HG02588 (cell line): ENCODE results near the gene PCK2.

ENCODE experiments used
- ATAC-seq: cut with Tn5 transposase; IDR thresholded peaks from one replicate; pipeline ENCODE4 v1.9.1; 2021; ENCODE audit warnings: mild to moderate bottlenecking, moderate library complexity; ENCODE audit not compliant: unreplicated experiment

The PCK2 gene

DNA sequence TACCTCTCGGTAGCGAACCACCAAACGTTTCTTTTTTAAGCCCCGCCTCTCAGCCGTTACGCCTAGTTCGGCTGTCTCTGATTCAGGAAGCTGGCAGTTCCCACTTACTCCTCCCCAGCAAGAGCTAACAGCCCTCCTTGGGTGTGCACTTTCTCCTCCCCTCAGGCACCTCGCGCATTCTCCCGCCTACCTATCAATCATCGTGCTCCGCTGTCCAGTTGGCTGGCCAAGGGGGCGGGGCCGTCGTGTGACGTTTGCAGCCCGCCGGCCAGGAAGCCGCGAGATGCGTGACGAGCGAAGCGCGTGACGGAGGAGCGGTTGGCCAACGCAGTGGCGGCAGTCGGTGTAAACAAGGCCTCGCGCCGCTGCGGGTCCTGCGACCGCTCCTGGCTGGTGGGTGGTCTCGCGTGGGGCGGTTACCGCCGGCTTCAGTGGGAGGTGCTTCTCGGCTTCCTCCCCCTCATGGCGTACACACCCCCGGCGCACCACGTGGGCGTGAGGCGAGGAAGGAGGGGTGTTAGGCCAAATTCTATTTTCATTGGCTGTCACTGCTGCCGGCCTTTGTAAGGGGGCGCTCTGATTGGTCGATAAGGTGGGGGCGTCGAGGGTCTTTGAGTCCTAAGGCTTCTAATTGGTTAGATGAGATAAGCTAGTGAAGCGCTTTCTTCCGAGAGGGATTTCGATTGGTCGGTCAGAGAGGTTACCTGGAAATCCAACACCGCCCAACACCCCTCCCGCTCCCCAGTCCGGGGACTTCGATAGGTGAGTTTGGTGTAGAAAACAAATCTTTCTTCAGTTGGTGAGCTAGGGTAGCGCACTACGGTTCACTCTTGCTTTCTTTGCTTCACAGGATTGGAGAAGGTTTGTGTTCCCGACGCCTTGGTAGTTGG lies 20.7 kb downstream of the PCK2 start, which contains the start of the genes DCAF11 and NRL:
Gene DCAF11 (plus strand): TSS at position 246 of the 890 bp plus-strand sequence. CDS start 818 bp downstream, outside the sequence.
Gene NRL (minus strand): TSS at position 418 of the 890 bp plus-strand sequence. CDS start 32,101 bp downstream, outside the sequence.
- peak; percentile 76 for ATAC-seq

GRCh38 chr14:24115422-24116127 lies 21.5 kb downstream of the PCK2 start:
- ATAC-seq, result no peak

- ATAC-seq, result no peak
These were observed 22.2 kb downstream of the PCK2 start for GRCh38 chr14:24116128-24116814.

GRCh38 chr14:24117179-24117578 lies 23.1 kb downstream of the PCK2 start:
- no peak for ATAC-seq

- ATAC-seq, result no peak
These were observed 25.6 kb downstream of the PCK2 start for GRCh38 chr14:24119691-24120090.

DNA sequence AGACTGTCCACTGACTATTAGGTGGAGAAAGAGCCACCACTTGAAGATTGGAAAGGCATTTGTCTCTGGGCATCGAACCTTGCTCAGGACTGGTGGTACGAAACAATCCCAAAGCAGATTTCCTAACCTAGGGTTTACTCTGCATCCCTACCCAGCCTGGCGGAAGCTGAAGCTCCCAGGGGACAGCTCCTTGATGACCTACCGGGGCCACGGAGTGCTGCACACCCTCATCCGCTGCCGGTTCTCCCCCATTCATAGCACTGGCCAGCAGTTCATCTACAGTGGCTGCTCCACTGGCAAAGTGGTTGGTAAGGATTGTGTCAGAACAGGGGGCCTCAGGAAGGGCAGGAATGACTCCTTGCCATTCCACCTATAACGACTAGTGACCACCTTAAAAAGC lies 27.1 kb downstream of the PCK2 start:
- ATAC-seq, result no peak

DNA sequence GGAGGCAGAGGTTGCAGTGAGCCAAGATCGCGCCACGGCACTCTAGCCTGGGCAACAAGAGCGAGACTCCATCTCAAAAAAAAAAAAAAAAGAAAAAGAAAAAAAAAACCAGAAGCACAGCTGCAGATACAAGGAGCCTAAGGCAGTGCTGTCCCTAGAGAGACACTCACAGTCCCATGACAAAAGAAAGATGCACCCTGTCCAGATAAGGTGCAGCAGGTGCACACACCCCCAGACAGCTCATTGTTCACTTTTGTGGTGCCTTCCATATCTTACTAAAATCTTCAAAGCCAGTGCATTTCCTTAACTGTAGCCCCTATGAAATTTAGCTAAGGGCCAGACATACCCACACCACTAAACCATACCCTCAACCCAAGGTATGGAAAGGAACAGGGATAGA lies 28.3 kb downstream of the PCK2 start:
- no peak for ATAC-seq

DNA sequence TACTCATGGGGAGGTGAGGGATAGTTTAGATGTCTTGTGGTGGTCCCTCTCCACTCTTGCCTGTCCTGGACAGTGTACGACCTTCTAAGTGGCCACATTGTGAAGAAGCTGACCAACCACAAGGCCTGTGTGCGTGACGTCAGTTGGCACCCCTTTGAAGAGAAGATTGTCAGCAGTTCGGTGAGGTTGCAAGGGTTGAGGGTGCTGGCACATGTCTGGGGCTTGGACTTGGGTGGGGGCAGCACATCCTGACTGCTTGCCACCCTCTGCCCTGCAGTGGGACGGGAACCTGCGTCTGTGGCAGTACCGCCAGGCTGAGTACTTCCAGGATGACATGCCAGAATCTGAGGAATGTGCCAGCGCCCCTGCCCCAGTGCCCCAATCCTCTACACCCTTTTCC lies 28.8 kb downstream of the PCK2 start:
- no peak for ATAC-seq

- ATAC-seq, result peak; percentile 74
These were observed 29.6 kb downstream of the PCK2 start for GRCh38 chr14:24123424-24124417.

GRCh38 chr14:24126939-24127338 lies 32.8 kb downstream of the PCK2 start:
- no peak for ATAC-seq

DNA sequence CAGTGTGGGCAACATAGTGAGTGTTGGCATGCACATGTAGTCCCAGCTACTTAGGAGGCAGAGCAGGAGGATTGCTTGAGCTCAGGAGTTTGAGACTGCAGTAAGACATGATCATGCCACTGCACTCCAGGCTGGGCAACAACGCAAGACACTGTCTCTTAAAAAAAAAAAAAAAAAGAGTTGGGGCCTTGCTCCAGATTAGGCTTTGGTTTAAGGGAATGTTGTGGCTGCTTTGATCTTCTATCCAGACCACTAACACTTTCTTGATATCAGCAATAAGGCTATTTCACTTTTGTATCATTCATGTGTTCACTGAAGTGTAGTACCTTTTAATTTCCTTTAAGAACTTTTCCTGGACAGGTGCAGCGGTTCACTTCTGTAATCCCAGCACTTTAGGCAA lies 33.6 kb downstream of the PCK2 start:
- ATAC-seq, result no peak

- ATAC-seq, result no peak
These were observed 35.4 kb downstream of the PCK2 start for GRCh38 chr14:24129410-24129998.

GRCh38 chr14:24130380-24130716 lies 36.2 kb downstream of the PCK2 start, which contains the start of gene FITM1:
FITM1 (plus strand) TSS chr14:24130659; CDS start chr14:24131564, 905 bp downstream.
- no peak for ATAC-seq

GRCh38 chr14:24130717-24131548 lies 36.8 kb downstream of the PCK2 start:
- ATAC-seq, result no peak

- ATAC-seq, result no peak
These were observed 37.4 kb downstream of the PCK2 start for GRCh38 chr14:24131549-24131966.

- no peak for ATAC-seq
These were observed 38.1 kb downstream of the PCK2 start for GRCh38 chr14:24132061-24132685.

- no peak for ATAC-seq
These were observed 38.9 kb downstream of the PCK2 start for GRCh38 chr14:24132976-24133375.

DNA sequence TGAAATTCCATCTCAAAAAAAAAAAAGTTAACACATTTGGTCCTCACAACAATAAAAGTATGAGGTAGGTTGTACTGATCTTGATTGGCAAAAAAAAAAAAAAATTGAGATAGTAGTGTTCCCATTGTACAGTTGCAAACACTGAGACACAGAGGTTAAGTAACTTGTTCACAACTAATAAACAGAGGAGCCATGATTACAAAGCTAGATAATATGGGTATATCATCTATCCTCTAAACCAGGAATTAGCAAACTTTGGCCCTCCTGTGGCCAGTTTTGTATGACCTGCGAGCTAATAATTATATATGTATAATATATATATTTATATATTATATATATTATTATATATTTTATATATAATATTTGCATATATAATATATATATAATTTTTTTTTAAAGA lies 39.6 kb downstream of the PCK2 start:
- no peak for ATAC-seq

- no peak for ATAC-seq
These were observed 41.4 kb downstream of the PCK2 start for GRCh38 chr14:24135584-24135833.
